ENCODE measurements around the gene STAT5B.

STAT5B gene

DNA sequence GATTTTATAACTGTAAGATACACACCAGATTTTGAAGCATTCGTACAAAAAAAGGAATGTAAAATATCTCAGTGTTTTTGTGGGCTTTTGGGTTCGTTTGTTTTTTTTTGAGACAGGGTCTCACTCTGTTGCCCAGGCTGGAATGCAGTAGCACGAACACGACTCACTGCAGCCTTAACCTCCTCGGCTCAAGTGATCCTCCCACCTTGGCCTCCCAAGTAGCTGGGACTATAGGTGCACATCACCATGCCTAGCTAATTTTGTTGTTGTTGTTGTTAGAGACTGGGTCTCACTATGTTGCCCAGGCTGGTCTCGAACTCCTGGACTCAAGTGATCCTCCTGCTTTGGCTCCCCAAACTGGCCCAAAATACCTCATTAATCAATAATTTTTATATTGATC lies 15.9 kb downstream of the STAT5B start:
- in situ Hi-C loops (cut with MboI; ENCODE audit: low pct_unique_long_range_greater_than_20kb, low sequenced_read_pairs, unreplicated experiment), result no loop called here
- TF ChIP-seq, protein P1, sequence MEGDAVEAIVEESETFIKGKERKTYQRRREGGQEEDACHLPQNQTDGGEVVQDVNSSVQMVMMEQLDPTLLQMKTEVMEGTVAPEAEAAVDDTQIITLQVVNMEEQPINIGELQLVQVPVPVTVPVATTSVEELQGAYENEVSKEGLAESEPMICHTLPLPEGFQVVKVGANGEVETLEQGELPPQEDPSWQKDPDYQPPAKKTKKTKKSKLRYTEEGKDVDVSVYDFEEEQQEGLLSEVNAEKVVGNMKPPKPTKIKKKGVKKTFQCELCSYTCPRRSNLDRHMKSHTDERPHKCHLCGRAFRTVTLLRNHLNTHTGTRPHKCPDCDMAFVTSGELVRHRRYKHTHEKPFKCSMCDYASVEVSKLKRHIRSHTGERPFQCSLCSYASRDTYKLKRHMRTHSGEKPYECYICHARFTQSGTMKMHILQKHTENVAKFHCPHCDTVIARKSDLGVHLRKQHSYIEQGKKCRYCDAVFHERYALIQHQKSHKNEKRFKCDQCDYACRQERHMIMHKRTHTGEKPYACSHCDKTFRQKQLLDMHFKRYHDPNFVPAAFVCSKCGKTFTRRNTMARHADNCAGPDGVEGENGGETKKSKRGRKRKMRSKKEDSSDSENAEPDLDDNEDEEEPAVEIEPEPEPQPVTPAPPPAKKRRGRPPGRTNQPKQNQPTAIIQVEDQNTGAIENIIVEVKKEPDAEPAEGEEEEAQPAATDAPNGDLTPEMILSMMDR (IDR thresholded peaks at IDR 0.05; ENCODE audit: extremely low read depth, insufficient read depth, missing control alignments), result no peak
- DNase-seq (ENCODE audit: low spot score), result no peak

DNA sequence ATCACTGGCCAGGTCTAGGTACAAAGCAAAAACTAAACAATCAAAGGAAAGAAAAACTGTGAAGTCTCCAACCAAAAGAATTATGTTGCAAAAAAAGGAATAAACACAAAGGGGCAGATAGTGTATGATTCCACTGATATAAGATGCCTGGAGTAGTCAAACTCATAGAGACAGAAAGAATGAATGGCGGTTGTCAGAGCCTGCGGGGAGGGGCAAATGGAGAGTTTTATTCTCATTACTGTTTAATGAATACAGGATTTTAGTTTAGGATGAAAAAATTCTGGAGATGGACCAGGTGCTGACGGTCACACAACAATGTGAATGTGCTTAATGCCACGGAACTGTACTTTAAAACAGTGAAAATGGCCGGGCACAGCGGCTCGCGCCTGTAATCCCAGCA lies 20.7 kb downstream of the STAT5B start:
- no peak for DNase-seq (ENCODE audit: low spot score)
- TF ChIP-seq, protein P1 (IDR thresholded peaks at IDR 0.05; ENCODE audit: extremely low read depth, insufficient read depth, missing control alignments), result no peak
- in situ Hi-C loops (cut with MboI; ENCODE audit: low pct_unique_long_range_greater_than_20kb, low sequenced_read_pairs, unreplicated experiment), result no loop called here

DNA sequence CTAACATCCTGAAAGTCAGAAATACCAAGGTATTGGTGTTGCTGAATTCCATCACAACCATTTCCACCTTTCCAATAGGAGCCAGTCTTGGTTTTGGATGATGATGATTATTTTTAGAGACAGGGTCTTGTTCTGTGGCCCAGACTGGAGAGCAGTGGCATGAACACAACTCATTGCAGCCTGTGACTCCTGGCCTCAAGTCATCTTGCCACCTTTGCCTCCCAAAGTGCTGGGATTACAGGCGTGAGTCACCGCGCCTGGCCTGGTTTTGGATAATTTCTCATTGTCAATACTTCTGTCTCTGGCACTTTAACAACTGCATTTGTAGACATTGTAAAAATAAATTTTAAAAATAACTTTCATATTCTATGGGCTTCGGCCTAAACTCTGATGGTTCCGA lies 22.6 kb downstream of the STAT5B start:
- DNase-seq (ENCODE audit: low spot score), result no peak
- TF ChIP-seq, protein P1 (IDR thresholded peaks at IDR 0.05; ENCODE audit: extremely low read depth, insufficient read depth, missing control alignments), result no peak
- in situ Hi-C loops (cut with MboI; ENCODE audit: low pct_unique_long_range_greater_than_20kb, low sequenced_read_pairs, unreplicated experiment), result no loop called here

DNA sequence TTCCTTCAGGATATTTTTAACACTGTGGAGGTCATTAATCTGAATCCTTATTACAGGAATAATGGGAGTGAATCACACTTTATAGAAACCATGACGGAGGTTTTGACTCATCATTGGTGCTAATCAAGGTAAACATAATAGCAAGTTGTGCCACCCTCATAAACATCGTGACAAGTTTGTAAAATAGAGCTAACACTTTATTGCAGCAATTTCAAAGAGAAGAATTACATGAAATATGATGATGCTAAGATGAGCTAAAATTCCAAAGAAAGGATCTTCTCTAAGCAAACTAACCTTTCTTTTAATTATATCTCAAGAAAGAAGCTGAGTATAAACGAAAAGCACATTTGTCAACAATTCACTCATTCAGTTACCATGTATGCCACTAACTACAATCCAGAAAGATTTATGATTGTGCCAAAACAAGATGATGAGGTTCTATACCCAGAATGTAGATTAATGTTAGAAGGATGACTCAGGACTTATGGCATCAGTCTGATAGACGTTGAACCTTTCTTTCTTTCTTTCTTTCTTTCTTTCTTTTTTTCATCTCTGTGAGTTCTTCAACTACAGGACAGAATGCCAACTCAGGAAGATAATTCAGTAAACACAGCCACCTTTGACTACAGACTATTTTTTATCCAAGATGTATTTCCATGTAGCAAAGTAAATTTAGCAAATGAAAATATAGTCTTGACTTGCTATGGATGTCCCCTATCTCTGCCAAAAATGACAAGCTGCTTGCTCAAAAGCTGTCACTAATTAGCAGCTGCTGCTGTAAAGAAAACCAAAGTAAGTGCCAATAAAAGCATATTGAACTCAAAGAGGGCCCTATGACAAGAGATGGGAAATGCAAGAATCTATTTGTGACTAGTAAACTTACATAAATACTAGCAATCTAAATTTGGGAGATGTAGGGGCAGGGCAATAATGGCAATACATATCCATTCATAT lies 23.3 kb downstream of the STAT5B start:
- in situ Hi-C loops (cut with MboI; ENCODE audit: low pct_unique_long_range_greater_than_20kb, low sequenced_read_pairs, unreplicated experiment), result no loop called here
- TF ChIP-seq, protein P1 (IDR thresholded peaks at IDR 0.05; ENCODE audit: extremely low read depth, insufficient read depth, missing control alignments), result no peak
- no peak for DNase-seq (ENCODE audit: low spot score)

DNA sequence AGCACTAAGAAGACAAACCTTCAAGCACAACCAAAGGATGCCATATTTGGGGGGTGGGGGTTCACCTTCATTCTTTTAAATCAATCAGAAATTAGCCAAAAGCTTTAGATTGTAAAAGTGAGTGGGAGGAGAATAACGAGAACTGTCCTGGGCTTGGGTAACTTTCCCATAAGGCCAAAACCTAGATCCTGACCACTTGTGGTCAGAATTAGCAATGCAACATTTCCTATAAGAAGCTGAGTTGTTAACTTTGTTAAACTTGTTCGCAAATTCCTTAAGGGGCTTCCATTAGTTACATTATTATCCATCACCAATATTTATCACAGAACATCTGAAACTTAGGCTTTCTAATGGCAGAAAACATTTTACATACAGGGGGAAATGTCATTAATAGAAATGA lies 25.1 kb downstream of the STAT5B start:
- DNase-seq (ENCODE audit: low spot score), result no peak
- in situ Hi-C loops (cut with MboI; ENCODE audit: low pct_unique_long_range_greater_than_20kb, low sequenced_read_pairs, unreplicated experiment), result no loop called here
- TF ChIP-seq, protein P1 (IDR thresholded peaks at IDR 0.05; ENCODE audit: extremely low read depth, insufficient read depth, missing control alignments), result no peak

DNA sequence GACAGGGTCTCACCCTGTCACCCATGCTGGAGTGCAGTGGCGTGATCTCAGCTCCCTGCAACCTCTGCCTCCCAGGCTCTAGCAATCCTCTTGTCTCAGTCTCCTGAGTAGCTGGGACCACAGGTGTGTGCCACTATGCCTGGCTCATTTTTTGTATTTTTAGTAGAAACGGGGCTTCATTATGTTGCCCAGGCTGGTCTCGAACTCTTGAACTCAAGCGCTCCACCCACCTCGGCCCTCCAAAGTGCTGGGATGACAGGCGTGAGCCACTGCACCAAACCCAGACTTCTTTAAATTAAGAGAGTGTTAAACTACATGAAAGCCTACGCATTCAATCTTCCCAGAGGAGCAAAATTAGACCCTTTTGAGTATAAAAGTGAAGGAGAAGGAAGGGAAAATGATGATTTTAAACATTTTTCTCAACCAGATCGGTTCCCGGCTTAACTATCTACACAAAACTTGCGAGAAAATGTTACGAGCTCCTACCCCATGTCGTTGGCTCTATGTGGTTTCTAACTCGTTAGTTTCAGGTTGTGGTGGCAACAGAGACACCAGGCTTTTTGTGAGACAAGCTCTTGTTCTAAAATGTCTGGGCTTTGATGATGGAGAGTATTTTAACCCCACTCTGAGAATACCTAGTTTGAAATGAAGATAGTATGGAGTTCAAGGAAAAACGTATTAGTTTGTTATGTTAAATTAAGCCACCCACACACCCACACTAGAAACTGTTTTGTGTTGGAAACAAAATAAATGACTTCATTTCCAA lies 26.3 kb downstream of the STAT5B start:
- DNase-seq (ENCODE audit: low spot score), result no peak
- in situ Hi-C loops (cut with MboI; ENCODE audit: low pct_unique_long_range_greater_than_20kb, low sequenced_read_pairs, unreplicated experiment), result no loop called here
- TF ChIP-seq, protein P1 (IDR thresholded peaks at IDR 0.05; ENCODE audit: extremely low read depth, insufficient read depth, missing control alignments), result no peak
